ENCODE results near the gene C17orf113. TPM values are rescaled to one million over a fixed set of nuclear protein-coding genes. Genes with fewer than 3 reads are reported as not detected.
"Not testable (repeated sequence)": the region's sequence is repeated elsewhere in the genome, so short reads cannot be mapped to it uniquely, and the experiment has no call there.

C17orf113 gene
- total RNA-seq, 6 experiments from 2014 or later, result 0.07 to 0.10 (median 0.08) TPM; not detected in 2

DNA sequence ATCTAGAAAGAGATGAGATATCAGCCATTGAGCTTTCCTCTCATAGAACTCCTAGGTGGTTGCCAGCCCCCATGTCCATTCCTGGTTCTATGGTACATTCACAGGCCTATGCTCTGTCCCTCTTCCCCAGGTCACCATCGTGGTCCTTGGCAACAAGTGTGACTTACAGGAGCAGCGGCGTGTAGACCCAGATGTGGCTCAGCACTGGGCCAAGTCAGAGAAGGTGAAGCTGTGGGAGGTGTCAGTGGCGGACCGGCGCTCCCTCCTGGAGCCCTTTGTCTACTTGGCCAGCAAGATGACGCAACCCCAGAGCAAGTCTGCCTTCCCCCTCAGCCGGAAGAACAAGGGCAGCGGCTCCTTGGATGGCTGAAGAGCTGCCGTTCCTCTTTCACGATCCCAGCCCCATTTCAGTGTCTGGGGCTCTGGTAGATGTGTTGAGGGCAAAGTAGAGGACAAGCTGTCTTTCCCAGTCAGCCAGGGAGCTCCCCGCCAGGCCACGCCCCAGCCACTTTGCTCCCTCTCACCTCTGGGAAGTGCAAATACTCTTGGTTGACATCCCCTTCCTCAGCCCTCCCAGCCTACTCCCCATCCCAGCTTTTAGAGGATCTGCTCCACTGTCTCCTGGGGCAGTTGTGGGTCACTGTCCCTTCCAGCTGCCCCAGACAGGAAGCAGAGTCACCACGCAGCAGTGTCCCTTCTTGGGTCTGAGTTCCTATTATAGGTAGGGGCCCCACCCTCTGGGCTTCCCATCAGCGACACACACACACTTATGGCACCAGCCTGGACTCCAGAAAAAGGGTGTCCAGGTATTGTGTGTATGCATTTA lies 26.7 kb downstream of the C17orf113 start:
- Mint-ChIP-seq H3K4me3 (no peak overlapping the region), H3K27ac (peak overlapping the region; percentile 78), H3K36me3 (ENCODE audit: low read depth) (peaks cover 22% of the 10 kb centered on the region), H3K9me3 (no peaks in the 10 kb centered on the region), H3K4me1 (ENCODE audit: low read depth) (peaks cover 55% of the 10 kb centered on the region), H3K27me3 (ENCODE audit: insufficient read depth) (peaks cover 2% of the 10 kb centered on the region)
- TF ChIP-seq, protein P1, sequence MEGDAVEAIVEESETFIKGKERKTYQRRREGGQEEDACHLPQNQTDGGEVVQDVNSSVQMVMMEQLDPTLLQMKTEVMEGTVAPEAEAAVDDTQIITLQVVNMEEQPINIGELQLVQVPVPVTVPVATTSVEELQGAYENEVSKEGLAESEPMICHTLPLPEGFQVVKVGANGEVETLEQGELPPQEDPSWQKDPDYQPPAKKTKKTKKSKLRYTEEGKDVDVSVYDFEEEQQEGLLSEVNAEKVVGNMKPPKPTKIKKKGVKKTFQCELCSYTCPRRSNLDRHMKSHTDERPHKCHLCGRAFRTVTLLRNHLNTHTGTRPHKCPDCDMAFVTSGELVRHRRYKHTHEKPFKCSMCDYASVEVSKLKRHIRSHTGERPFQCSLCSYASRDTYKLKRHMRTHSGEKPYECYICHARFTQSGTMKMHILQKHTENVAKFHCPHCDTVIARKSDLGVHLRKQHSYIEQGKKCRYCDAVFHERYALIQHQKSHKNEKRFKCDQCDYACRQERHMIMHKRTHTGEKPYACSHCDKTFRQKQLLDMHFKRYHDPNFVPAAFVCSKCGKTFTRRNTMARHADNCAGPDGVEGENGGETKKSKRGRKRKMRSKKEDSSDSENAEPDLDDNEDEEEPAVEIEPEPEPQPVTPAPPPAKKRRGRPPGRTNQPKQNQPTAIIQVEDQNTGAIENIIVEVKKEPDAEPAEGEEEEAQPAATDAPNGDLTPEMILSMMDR (IDR thresholded peaks at IDR 0.05), result no peak
- DNase-seq, result no peak

DNA sequence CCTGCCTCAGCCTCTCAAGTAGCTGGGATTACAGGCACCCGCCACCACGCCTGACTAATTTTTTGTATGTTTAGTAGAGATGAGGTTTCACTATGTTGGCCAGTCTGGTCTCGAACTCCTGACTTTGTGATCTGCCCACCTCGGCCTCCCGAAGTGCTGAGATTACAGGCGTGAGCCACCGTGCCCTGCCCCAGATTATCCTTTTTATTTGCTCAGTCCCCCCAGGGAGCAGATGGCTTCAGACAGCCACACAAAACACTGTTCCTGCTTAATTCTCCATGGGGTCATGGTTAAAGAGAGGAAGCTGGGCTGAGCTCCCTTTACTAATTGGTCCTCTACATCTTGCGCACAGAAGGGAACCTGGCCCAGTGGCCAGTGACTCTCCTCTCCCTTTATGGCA lies 29.6 kb downstream of the C17orf113 start:
- Mint-ChIP-seq H3K4me3 (peak overlapping the region; percentile 93), H3K27ac (peak overlapping the region; percentile 77), H3K4me1 (ENCODE audit: low read depth) (peaks cover 59% of the 10 kb centered on the region), H3K36me3 (ENCODE audit: low read depth) (peaks cover 37% of the 10 kb centered on the region)
- not testable (repeated sequence) for H3K9me3 Mint-ChIP-seq; H3K27me3 Mint-ChIP-seq (ENCODE audit: insufficient read depth); DNase-seq

DNA sequence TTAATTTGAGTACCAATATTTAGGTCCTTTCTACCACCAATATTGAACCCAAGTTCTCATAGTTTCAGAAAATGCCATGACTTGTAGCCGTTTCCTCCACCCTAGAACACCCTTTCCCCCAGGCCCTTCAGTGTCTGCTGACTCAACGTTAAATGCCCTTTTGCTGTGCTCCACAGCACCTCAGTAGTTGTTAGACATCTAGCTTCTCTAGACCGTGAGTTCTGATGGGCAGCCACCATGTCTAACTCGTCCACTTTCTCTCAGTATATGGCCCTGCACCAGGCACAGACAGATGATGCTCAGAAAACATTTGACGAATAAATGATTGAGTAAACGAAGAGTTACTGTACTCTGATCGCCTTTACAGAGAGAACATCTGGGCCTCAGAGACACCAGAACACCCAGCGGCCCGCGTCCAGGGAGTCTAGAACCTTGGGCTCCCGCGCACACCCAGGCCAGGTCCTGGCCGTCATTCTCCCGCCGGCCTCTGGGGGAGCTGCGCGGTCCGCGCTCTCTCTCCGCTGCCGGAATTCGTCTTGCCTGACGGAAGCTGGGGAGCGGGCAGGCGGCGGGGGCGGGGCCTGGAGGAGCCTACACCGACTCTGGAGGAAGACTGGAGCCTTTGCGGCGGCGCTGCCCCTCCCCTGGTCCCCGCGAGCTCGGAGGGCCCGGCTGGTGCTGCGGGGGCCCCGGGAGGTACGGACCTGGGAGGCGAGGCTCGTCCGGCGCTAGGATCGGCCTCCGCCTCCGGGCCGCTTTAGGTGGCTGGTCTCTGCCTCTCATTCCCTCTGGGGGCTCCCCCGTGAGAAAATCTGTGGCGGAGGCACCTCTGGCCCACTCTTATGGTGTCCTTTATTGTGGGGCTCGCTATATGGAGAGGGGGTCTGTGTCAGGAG lies 30.6 kb downstream of the C17orf113 start, which contains the start of gene NKIRAS2:
Gene NKIRAS2 (plus strand): TSS at position 582 of the 896 bp plus-strand sequence. CDS start 1,488 bp downstream, outside the sequence.
- Mint-ChIP-seq H3K36me3 (ENCODE audit: low read depth) (peaks cover 38% of the 10 kb centered on the region), H3K27ac (peak within 1 kb of the TSS; percentile 77)

DNA sequence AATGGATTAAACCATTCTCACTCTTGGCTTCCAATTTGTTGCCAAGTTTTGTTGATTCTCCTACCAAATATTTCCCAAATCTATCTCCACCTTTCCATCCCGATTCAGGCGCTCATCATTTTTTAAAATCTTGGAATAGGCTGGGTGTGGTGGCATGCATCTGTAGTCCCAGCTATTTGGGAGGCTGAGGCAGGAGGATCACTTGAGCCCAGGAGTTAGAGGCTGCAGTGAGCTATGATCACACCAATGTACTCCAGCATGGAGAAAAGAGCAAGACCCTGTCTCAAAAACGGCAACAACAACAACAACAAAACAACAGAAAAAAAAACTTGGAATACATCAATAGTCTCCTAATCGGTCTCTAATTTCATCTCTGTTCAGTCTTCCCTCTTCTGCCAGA lies 31.4 kb downstream of the C17orf113 start:
- Mint-ChIP-seq H3K4me3 (peak overlapping the region; percentile 97), H3K27ac (peak overlapping the region; percentile 26), H3K4me1 (ENCODE audit: low read depth) (peaks cover 50% of the 10 kb centered on the region), H3K27me3 (ENCODE audit: insufficient read depth) (no peaks in the 10 kb centered on the region; the same call in 1 of the 2 replicates), H3K36me3 (ENCODE audit: low read depth) (peaks cover 33% of the 10 kb centered on the region), H3K9me3 (no peaks in the 10 kb centered on the region)
- TF ChIP-seq, protein P1 (IDR thresholded peaks at IDR 0.05), result no peak
- DNase-seq, result no peak

More for the DNA sequence above, 30.6 kb downstream of the C17orf113 start, which contains the start of gene NKIRAS2:
- Mint-ChIP-seq H3K4me1 (ENCODE audit: low read depth) (peaks cover 57% of the 10 kb centered on the region), H3K9me3 (no peaks in the 10 kb centered on the region), H3K27me3 (ENCODE audit: insufficient read depth) (no peaks in the 10 kb centered on the region; the same call in 1 of the 2 replicates), H3K4me3 (peak within 1 kb of the TSS; percentile 97)
- TF ChIP-seq, protein P1 (IDR thresholded peaks at IDR 0.05), result peak; percentile 92
- DNase-seq, result peak; percentile 90

DNA sequence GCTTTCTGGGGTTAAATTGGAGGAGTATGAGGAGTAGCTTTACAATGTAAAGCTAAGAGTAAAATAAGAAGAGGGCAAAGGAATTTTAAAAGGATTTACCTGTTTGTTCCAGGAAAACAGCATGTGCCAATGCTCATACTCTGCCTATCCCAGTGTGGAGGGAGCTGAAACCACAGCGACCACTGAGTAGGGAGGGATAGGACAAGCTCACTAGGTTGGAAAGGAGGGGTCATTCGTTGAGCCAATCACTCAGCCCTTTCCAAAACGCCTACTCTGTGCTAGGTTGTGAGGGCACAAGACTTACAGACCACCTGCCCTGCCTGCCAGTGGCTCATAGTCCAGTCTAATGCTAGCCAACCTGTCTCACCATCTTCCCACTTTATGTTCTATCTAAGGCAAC lies 32.1 kb downstream of the C17orf113 start:
- Mint-ChIP-seq H3K36me3 (ENCODE audit: low read depth) (peaks cover 34% of the 10 kb centered on the region), H3K27ac (peak overlapping the region; percentile 97), H3K27me3 (ENCODE audit: insufficient read depth) (no peaks in the 10 kb centered on the region), H3K9me3 (no peaks in the 10 kb centered on the region), H3K4me3 (peak overlapping the region; percentile 97), H3K4me1 (ENCODE audit: low read depth) (peaks cover 48% of the 10 kb centered on the region)
- DNase-seq, result no peak
- TF ChIP-seq, protein P1 (IDR thresholded peaks at IDR 0.05), result no peak

All from HFFc6 (cell line).